Smooth muscle cell of the brain vasculature (primary cell): Measurements from ENCODE around the gene PRG2.
"Not testable (repeated sequence)": the region's sequence is repeated elsewhere in the genome, so short reads cannot be mapped to it uniquely, and the experiment has no call there.

Experiments
- DNase-seq: peaks from one replicate; pipeline ENCODE4 v3.0.0-alpha.2; 2012; ENCODE audit warnings: low read depth, low spot score

PRG2 gene

DNA sequence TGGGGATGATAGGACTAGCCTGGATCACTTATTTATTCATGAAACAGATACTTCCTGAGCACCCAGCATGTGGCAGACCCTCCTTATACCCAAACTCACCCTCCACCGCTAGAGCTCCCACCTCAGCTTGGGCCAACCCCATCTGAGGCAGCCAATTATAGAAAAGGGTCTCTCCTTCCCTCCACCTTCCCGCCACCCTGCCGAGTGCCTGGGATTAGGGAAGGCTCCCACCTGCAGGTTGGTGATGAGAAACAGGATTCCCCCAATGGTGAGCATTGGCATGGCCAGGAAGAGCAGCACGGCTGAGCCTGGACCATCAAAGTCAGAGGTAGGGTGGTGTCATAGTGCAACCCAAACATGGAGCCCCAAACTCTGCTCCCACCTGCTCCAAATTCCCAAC is 30.6 kb upstream of the PRG2 start:
- no peak for DNase-seq

- DNase-seq: no peak
These were observed 28.7 kb upstream of the PRG2 start for GRCh38 chr11:57419146-57419545.

DNA sequence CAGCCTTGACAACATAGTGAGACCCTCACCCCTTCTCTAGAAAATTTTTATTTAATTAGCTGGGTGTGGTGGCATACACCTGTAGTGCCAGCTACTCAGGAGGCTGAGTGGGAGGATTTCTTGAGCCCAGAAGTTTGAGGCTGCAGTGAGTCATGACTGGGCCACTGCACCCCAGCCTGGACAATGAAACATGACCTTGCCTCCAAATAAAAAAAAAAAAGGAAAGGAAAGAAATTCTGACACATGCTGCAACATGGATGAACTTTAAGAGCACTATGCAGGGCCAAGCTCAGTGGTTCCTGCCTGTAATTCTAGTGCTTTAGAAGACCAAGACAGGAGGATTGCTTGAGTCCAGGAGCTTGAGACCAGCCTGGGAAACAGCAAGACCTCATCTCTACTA is 27.7 kb upstream of the PRG2 start:
- no peak for DNase-seq

DNA sequence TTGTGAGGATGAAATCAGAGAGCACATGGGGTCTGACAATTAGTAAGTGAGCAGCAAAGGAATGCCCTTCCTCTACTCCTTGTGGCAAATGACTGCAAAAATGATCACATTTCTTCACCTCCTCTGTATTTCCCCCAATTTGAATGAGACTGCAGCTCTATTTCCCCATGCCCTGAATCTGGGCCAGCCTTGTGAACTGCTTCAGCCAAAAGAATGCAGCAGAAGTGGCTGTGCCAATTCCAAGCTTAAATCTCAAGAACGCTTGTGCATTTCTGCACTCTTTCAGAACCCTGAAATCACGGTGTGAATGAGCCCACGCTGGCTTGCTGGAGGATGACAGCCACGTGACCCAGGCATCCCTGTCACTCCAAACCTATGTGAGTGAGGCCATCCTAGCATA is 26.6 kb upstream of the PRG2 start:
- no peak for DNase-seq

GRCh38 chr11:57416436-57416835 is 26.0 kb upstream of the PRG2 start:
- no peak for DNase-seq

GRCh38 chr11:57414612-57415212 is 24.3 kb upstream of the PRG2 start:
- no peak for DNase-seq

- no peak for DNase-seq
These were observed 23.2 kb upstream of the PRG2 start for GRCh38 chr11:57413681-57414080.

DNA sequence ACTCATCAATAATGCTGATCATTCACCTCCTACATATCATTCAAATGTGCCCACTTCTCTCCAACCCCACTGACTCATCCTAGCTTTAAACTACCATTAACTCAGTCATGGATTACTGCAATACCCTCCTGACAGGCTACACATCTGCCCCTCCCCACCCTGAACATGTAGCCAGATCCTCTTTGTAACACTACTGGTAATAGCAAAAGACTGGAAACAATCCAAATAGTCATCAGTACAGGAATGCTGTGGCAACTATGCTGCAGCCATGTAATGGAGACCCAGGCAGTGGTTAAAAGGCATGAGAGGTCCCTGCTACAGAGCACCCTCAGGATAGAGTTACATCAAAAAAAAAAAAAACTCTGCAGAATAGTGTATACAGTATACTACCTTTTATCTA is 19.8 kb upstream of the PRG2 start:
- DNase-seq: no peak

DNA sequence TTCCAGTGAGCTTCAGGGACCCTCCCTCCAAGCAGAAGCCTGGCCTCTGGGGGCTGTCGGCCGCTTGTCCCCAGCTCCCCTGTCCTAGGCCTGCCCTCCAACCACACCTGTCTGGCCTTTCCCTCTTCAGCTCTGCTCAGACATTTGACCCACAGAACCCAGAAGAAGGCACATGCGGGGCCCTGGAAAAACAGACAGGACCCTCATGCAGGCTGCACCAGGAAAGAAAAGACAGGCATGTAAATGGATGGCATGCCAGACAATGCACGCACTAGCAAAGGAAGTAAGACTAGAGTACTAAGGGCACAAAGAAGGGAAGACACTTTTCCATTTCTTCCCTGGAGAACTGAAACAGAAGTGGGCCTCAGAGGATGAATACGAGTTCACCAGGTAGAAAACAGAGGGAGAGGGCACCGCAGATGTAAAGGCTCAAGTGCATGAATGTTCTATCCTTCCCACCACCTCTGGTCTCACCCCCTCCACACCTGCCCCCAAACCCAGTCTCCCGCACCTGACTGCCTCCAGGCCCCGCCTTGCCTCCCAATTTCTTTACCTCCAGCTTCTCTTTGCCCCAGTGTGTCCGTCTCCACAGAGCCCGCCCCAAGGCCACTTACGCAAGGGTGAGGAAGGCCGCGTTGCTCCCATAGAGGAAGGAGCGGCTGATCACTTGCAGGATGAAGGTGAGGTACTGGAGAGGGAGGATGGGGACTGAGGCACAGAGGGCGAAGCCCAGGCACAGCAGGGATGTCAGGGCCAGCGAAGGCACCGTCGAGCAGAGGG is 19.1 kb upstream of the PRG2 start:
- DNase-seq: no peak

DNA sequence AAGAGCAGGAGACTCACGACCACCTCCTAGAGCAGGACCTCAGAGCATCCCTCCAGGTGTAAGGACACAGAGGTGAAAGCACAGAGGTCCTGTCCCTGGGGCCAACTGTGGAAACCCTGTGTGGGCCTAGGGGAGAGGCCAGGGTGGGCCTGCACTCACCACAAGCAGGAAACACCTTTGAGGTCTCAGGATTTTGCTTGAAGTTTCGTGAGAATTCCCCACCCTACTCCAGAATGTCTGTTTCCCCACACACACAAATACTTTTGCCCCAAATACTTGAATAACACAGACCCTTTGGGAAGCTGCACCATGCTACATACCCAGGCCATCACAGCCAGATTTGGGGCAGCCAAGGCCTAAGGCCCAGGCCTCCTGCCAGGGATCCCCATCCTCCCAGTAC is 18.3 kb upstream of the PRG2 start:
- DNase-seq: no peak

DNA sequence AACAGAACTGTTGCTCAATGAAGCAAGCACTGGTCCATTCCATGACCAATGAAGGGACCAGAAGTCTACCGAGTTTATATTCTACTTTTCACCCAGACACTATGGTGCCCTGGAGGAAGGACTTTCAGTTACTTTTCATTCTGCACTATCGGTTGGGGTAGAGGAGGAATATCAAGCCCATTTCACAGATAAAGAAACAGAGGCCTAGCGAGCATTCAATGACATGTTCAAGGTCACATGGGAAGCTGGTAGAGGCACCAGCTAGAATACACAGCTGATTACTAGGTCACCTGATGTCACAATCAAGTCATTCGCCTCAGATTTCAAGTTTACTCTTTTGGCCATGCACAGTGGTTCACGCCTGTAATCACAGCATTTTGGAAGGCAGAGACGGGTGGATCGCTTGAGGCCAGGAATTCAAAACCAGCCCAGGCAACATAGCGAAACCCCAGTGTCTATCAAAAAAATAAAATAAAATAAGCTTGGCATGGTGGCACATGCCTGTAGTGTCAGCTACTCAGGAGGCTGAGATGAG is 17.6 kb upstream of the PRG2 start:
- no peak for DNase-seq

DNA sequence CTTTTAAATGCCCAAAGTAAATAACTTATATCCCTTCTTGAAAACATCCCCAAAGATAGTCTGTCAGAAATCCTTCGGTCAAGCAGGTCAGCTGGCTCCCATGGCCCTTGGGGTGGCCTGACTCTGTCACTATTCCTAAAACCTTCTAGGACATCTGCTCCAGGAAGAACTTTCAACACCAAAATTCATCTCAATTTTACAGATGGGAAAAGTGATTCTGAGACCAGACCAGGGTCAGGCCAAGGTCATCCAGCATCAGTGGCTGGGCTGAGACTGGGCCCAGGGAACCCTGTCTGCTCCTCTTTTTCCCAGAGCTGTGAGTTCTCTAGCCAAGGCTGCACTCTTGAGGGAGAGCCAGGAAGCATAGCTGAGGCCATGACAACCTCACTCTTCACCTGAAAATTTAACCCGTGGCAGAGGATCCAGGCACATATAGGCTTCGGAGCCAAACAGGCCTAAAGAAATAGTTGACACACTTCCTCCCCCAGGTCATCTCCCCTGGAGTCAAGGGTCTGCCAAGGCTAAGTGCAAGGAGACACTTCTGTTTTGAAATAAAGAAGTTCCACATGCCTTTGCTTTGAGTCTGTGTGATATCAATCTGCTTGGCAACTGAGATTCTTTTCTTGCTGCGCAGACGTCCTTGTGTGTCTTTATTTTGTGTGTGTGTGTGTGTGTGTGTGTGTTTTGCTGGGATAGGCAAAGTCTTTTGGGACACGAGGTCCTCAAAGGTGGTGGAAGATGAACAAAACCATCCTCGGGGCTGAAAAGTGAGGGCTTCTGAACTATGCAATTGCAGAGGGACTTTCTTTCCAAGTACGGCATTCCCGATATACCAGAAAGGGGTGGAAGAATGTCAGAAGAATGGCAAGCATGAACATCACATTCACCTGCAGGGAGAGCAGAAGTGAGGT is 16.8 kb upstream of the PRG2 start:
- DNase-seq: no peak

DNA sequence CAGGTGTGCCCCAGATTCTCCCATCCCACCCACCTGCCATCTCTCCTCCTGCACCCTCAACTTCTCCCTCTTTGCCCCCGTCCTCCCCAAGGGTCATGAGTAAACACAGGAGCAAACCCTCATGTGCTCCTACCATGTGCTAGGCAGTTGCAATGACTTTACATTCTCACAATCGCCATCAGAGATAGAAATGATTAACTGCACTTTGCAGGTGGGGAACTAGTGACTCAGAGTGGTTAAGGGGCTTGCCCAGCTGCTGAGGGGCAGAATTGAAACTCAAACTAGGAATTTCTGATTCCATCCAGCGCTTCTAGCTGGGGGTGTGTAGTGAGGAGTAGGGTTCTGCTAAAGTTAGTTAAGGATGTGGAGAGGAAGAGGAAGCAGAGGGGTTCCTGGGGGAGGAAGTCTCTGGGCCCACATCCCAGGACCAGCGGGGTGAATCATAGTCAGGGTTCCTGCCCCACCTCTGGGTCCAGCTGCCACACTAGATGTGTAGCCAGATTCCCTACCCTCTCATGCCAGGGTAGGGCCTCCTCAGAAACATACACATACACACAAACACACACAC is 16.0 kb upstream of the PRG2 start:
- DNase-seq: no peak

GRCh38 chr11:57405271-57405860 is 14.9 kb upstream of the PRG2 start:
- DNase-seq: no peak

DNA sequence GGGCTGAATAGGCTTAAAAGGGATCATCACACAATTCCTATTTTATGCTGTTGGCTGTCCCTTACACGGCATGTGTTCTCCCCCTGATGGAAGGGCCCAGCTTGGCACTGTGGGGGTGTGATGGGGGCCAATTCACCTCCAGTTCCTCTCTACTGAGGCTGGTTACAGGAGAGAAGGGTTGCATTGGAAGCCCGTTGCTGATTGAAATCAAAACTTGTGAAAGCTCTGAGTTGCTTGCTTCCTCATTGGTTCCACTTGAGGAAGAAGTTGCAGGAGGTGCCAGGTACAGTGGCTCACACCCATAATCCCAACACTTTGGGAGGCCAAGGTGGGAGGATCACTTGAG is 13.3 kb upstream of the PRG2 start:
- DNase-seq: no peak

- DNase-seq: not testable (repeated sequence)
These were observed 12.8 kb upstream of the PRG2 start for GRCh38 chr11:57403003-57403801.

DNA sequence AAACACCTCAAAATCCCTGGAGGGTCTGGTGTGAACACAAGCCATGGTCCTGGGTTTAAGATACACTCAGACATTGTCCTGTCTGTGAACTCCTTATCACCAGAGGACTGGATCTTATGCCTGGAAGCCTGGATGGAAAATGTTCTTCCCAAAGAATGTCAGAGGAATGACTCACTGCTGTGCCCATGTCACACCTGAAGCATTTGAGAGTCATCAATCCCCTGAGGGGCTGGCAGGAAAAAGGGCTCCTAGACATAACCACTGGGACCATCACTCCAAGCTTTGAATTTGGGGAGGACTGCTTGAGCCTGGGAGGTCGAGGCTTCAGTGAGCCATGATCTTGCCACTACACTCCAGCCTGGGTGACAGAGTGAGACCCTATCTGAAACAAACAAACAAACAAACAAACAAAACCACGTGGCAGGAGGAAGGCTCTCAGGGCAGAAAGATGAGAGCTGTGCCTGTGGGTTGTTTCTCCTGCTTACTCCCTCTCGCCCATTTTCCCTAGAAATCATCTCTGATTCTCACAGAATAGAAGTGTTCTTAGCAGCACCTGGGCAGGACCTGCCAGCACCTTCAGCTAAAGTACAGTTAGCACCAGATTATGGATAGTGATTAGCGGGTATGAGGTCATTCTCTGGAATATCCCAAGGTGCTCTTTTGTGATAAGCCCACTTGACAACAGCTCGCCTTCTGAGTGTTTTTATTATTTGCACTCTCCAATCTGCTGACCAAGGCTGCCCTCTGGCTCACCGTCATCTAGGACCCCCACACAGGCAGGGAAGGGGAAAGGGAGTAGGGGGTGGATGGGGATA is 11.9 kb upstream of the PRG2 start:
- no peak for DNase-seq

GRCh38 chr11:57399972-57400578 is 9.6 kb upstream of the PRG2 start:
- no peak for DNase-seq

GRCh38 chr11:57399221-57399620 is 8.8 kb upstream of the PRG2 start:
- no peak for DNase-seq
